ENCODE results near the gene MOB3B. TPM values are rescaled to one million over a fixed set of nuclear protein-coding genes. Genes with fewer than 3 reads are reported as not detected.

MOB3B gene
- polyA plus RNA-seq, 2 donors, result 2.0 to 2.5 TPM

GRCh38 chr9:27337236-27337635 lies 192.4 kb downstream of the MOB3B start:
- Histone ChIP-seq H3K27ac (ENCODE audit: low read depth in 2 of 2, low read length in 1 of 2) (no peak overlapping the region), H3K27me3 (ENCODE audit: control insufficient read depth in 1 of 2, insufficient read depth in 2 of 2, low read length in 2 of 2) (no peaks in the 10 kb centered on the region), H3K4me1 (ENCODE audit: control insufficient read depth in 2 of 2, insufficient read depth in 2 of 2, low read length in 1 of 2) (peaks cover 4 to 10% of the 10 kb centered on the region in 2 donors), H3K9me3 (ENCODE audit: control insufficient read depth in 2 of 2, insufficient read depth in 1 of 2, low read depth in 1 of 2, low read length in 1 of 2) (no peaks in the 10 kb centered on the region), H3K4me3 (ENCODE audit: low read depth in 1 of 2, low read length in 2 of 2) (no peak overlapping the region), H3K36me3 (ENCODE audit: control insufficient read depth in 2 of 2, insufficient read depth in 2 of 2, low read length in 1 of 2) (no peaks in the 10 kb centered on the region)
- WGBS, 2 donors, result 71 to 87% methylated on average over 3 of the region's 3 CpGs

GRCh38 chr9:27336829-27337228 lies 192.8 kb downstream of the MOB3B start:
- H3K27ac ChIP-seq (ENCODE audit: low read depth in 2 of 2, low read length in 1 of 2), result no peak overlapping the region
- H3K27me3 ChIP-seq (ENCODE audit: control insufficient read depth in 1 of 2, insufficient read depth in 2 of 2, low read length in 2 of 2), result no peaks in the 10 kb centered on the region
- WGBS, 2 donors, result 92 to 97% methylated on average over 10 of the region's 10 CpGs
- no peak overlapping the region for H3K4me3 ChIP-seq (ENCODE audit: low read depth in 1 of 2, low read length in 2 of 2)
- no peaks in the 10 kb centered on the region for H3K9me3 ChIP-seq (ENCODE audit: control insufficient read depth in 2 of 2, insufficient read depth in 1 of 2, low read depth in 1 of 2, low read length in 1 of 2)
- peaks cover 4 to 10% of the 10 kb centered on the region in 2 donors for H3K4me1 ChIP-seq (ENCODE audit: control insufficient read depth in 2 of 2, insufficient read depth in 2 of 2, low read length in 1 of 2)
- no peaks in the 10 kb centered on the region for H3K36me3 ChIP-seq (ENCODE audit: control insufficient read depth in 2 of 2, insufficient read depth in 2 of 2, low read length in 1 of 2)

DNA sequence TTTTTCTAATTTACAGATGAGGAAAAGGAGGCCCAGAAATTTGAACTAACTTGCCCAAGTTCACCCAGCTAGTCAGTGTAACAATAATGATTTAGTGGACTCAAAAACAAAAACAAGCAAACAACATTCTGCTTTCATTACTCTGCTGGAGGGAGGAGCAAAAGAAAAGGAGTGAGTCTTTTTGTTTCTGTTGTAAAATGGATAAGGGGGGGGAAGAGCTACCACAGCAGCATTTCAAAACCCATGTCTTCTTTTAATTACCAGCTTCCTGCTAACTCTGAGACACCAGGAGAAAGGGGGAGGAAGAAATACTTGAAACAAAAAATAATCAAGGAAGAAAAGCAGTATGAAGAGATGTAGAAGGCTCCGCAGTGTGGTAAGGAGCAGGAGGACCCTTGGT lies 193.5 kb downstream of the MOB3B start:
- peaks cover 4 to 10% of the 10 kb centered on the region in 2 donors for H3K4me1 ChIP-seq (ENCODE audit: control insufficient read depth in 2 of 2, insufficient read depth in 2 of 2, low read length in 1 of 2)
- H3K27ac ChIP-seq (ENCODE audit: low read depth in 2 of 2, low read length in 1 of 2), result no peak overlapping the region

DNA sequence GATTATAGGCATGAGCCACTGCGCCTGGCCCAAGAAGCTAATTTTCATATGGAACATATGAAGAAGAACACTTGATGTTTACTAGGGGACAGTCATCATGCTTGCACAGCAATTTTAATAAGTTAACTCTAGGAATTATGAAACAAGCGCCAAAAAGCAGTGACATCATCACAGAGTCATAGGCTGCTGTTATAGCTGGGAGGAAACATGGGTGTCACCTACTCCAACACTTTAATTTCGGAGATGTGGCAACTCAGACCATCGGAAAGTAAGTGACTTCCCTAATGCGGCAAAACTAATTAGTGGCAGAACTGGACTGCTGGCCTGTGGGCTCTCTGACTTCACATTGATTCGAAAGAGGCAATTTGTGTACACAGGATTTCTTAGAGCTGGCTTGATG lies 194.5 kb downstream of the MOB3B start:
- Histone ChIP-seq H3K27ac (ENCODE audit: low read depth in 2 of 2, low read length in 1 of 2) (no peak overlapping the region), H3K27me3 (ENCODE audit: control insufficient read depth in 1 of 2, insufficient read depth in 2 of 2, low read length in 2 of 2) (no peaks in the 10 kb centered on the region), H3K9me3 (ENCODE audit: control insufficient read depth in 2 of 2, insufficient read depth in 1 of 2, low read depth in 1 of 2, low read length in 1 of 2) (no peaks in the 10 kb centered on the region), H3K4me3 (ENCODE audit: low read depth in 1 of 2, low read length in 2 of 2) (no peak overlapping the region), H3K36me3 (ENCODE audit: control insufficient read depth in 2 of 2, insufficient read depth in 2 of 2, low read length in 1 of 2) (no peaks in the 10 kb centered on the region), H3K4me1 (ENCODE audit: control insufficient read depth in 2 of 2, insufficient read depth in 2 of 2, low read length in 1 of 2) (peaks cover 2 to 10% of the 10 kb centered on the region in 2 donors)
- 82 to 94% methylated on average over 6 of the region's 6 CpGs for WGBS, 2 donors

More for the DNA sequence above, 193.5 kb downstream of the MOB3B start:
- H3K36me3 ChIP-seq (ENCODE audit: control insufficient read depth in 2 of 2, insufficient read depth in 2 of 2, low read length in 1 of 2), result no peaks in the 10 kb centered on the region
- no peaks in the 10 kb centered on the region for H3K9me3 ChIP-seq (ENCODE audit: control insufficient read depth in 2 of 2, insufficient read depth in 1 of 2, low read depth in 1 of 2, low read length in 1 of 2)
- no peak overlapping the region for H3K4me3 ChIP-seq (ENCODE audit: low read depth in 1 of 2, low read length in 2 of 2)
- no peaks in the 10 kb centered on the region for H3K27me3 ChIP-seq (ENCODE audit: control insufficient read depth in 1 of 2, insufficient read depth in 2 of 2, low read length in 2 of 2)
- WGBS, 2 donors, result 93 to 96% methylated on average over 1 of the region's 1 CpG

- 33 to 37% methylated on average over 7 of the region's 7 CpGs for WGBS, 2 donors
- H3K27ac ChIP-seq (ENCODE audit: low read depth in 2 of 2, low read length in 1 of 2), result no peak overlapping the region
Observed at GRCh38 chr9:27333241-27334052, 196.2 kb downstream of the MOB3B start.

DNA sequence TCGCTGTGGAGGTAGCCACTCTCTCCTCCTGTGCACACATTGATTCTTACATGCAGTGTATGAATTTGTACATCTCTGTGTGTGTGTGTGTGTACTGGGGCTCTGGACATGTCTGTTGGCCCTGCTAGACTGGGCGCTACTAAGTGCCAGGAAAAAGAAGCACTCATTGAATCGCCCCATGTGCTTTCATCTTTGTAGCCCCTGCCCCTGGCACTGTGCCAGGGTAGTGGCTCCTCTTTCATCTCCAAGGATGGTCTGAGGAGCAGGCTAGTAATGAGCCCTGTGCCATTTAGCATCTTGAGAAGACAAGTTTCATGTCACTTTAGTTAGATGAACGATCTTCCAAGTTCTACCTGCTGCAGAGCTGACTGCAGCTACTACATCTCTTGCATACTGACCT lies 198.2 kb downstream of the MOB3B start:
- 86 to 88% methylated on average over 4 of the region's 4 CpGs for WGBS, 2 donors

More at GRCh38 chr9:27333241-27334052, 196.2 kb downstream of the MOB3B start:
- Histone ChIP-seq H3K36me3 (ENCODE audit: control insufficient read depth in 2 of 2, insufficient read depth in 2 of 2, low read length in 1 of 2) (no peaks in the 10 kb centered on the region), H3K27me3 (ENCODE audit: control insufficient read depth in 1 of 2, insufficient read depth in 2 of 2, low read length in 2 of 2) (no peaks in the 10 kb centered on the region), H3K4me1 (ENCODE audit: control insufficient read depth in 2 of 2, insufficient read depth in 2 of 2, low read length in 1 of 2) (peaks cover 2 to 10% of the 10 kb centered on the region in 2 donors), H3K4me3 (ENCODE audit: low read depth in 1 of 2, low read length in 2 of 2) (no peak overlapping the region), H3K9me3 (ENCODE audit: control insufficient read depth in 2 of 2, insufficient read depth in 1 of 2, low read depth in 1 of 2, low read length in 1 of 2) (no peaks in the 10 kb centered on the region)

DNA sequence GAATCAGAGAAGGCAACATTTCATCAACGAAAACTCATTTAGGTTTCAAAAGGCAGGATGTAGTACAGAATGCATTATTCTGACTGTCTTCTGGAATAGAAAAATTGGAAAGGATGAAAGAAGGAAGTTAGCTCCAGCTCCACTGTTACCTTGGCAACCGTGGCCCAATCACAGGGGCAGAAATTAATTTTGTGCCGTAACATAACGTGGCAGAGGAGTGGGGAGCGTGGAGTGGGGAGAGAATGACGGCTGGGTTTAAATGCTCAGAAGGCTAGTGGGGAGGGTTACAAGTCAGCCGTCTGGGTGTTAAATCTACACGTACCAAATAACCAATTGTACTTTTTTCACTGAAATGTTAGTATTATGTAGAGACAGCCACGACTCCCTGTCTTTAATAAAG lies 200.3 kb downstream of the MOB3B start:
- H3K27ac ChIP-seq (ENCODE audit: low read depth in 2 of 2, low read length in 1 of 2), result no peak overlapping the region
- no peaks in the 10 kb centered on the region for H3K27me3 ChIP-seq (ENCODE audit: control insufficient read depth in 1 of 2, insufficient read depth in 2 of 2, low read length in 2 of 2)
- H3K4me3 ChIP-seq (ENCODE audit: low read depth in 1 of 2, low read length in 2 of 2), result no peak overlapping the region
- H3K4me1 ChIP-seq (ENCODE audit: control insufficient read depth in 2 of 2, insufficient read depth in 2 of 2, low read length in 1 of 2), result peaks cover 0 to 2% of the 10 kb centered on the region in 2 donors
- H3K9me3 ChIP-seq (ENCODE audit: control insufficient read depth in 2 of 2, insufficient read depth in 1 of 2, low read depth in 1 of 2, low read length in 1 of 2), result no peaks in the 10 kb centered on the region
- 86 to 88% methylated on average over 9 of the region's 9 CpGs for WGBS, 2 donors
- H3K36me3 ChIP-seq (ENCODE audit: control insufficient read depth in 2 of 2, insufficient read depth in 2 of 2, low read length in 1 of 2), result no peaks in the 10 kb centered on the region

More for the DNA sequence above, 198.2 kb downstream of the MOB3B start:
- Histone ChIP-seq H3K27me3 (ENCODE audit: control insufficient read depth in 1 of 2, insufficient read depth in 2 of 2, low read length in 2 of 2) (no peaks in the 10 kb centered on the region), H3K4me1 (ENCODE audit: control insufficient read depth in 2 of 2, insufficient read depth in 2 of 2, low read length in 1 of 2) (peaks cover 0 to 2% of the 10 kb centered on the region in 2 donors), H3K4me3 (ENCODE audit: low read depth in 1 of 2, low read length in 2 of 2) (no peak overlapping the region), H3K36me3 (ENCODE audit: control insufficient read depth in 2 of 2, insufficient read depth in 2 of 2, low read length in 1 of 2) (no peaks in the 10 kb centered on the region), H3K27ac (ENCODE audit: low read depth in 2 of 2, low read length in 1 of 2) (no peak overlapping the region), H3K9me3 (ENCODE audit: control insufficient read depth in 2 of 2, insufficient read depth in 1 of 2, low read depth in 1 of 2, low read length in 1 of 2) (no peaks in the 10 kb centered on the region)

DNA sequence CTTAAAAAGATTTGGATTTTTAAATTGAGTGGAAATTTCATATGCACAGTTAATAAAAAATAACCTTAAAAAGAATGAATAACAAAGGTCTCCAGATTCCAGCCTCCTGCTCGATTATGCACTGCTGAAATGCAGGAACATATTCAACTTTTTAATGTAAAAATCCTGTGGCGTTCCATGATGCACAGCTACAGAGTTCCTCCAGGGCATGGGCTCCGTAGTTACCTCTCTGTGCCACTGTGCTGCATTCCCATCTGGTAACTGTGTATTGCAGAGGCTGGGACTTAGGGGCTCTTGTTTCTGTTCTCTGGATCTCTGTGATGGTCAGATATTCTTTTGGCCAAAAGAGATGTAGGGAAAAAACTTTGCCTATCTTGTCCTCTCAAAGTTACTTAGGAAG lies 201.1 kb downstream of the MOB3B start:
- no peaks in the 10 kb centered on the region for H3K9me3 ChIP-seq (ENCODE audit: control insufficient read depth in 2 of 2, insufficient read depth in 1 of 2, low read depth in 1 of 2, low read length in 1 of 2)
- no peaks in the 10 kb centered on the region for H3K27me3 ChIP-seq (ENCODE audit: control insufficient read depth in 1 of 2, insufficient read depth in 2 of 2, low read length in 2 of 2)
- no peak overlapping the region for H3K4me3 ChIP-seq (ENCODE audit: low read depth in 1 of 2, low read length in 2 of 2)
- no peak overlapping the region for H3K27ac ChIP-seq (ENCODE audit: low read depth in 2 of 2, low read length in 1 of 2)
- no peaks in the 10 kb centered on the region for H3K36me3 ChIP-seq (ENCODE audit: control insufficient read depth in 2 of 2, insufficient read depth in 2 of 2, low read length in 1 of 2)
- WGBS, 2 donors, result 73 to 87% methylated on average over 3 of the region's 3 CpGs
- peaks cover 0 to 2% of the 10 kb centered on the region in 2 donors for H3K4me1 ChIP-seq (ENCODE audit: control insufficient read depth in 2 of 2, insufficient read depth in 2 of 2, low read length in 1 of 2)

DNA sequence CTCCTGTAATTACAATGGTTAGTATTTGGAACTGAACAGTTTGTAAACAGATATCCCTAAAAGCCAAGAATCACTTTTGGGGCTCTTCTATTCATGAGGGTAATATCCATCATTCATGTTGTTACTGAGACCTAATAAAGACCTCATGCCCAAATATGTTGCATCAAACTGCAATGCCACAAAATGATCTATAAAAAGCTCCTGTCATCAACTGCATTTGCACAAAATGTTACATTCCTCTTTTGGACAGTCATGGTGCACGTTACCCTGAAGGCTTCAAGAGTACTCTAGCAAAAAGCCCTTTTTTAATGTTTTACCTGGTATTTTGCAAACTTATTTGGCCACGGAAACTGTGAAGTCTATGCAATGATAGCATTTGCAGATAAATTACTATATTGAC lies 218.4 kb downstream of the MOB3B start:
- Histone ChIP-seq H3K4me3 (ENCODE audit: low read depth in 1 of 2, low read length in 2 of 2) (no peak overlapping the region), H3K9me3 (ENCODE audit: control insufficient read depth in 2 of 2, insufficient read depth in 1 of 2, low read depth in 1 of 2, low read length in 1 of 2) (no peaks in the 10 kb centered on the region), H3K27me3 (ENCODE audit: control insufficient read depth in 1 of 2, insufficient read depth in 2 of 2, low read length in 2 of 2) (no peaks in the 10 kb centered on the region), H3K27ac (ENCODE audit: low read depth in 2 of 2, low read length in 1 of 2) (no peak overlapping the region), H3K36me3 (ENCODE audit: control insufficient read depth in 2 of 2, insufficient read depth in 2 of 2, low read length in 1 of 2) (no peaks in the 10 kb centered on the region), H3K4me1 (ENCODE audit: control insufficient read depth in 2 of 2, insufficient read depth in 2 of 2, low read length in 1 of 2) (no peaks in the 10 kb centered on the region)
- WGBS, 2 donors, result 85 to 91% methylated on average over 2 of the region's 2 CpGs

DNA sequence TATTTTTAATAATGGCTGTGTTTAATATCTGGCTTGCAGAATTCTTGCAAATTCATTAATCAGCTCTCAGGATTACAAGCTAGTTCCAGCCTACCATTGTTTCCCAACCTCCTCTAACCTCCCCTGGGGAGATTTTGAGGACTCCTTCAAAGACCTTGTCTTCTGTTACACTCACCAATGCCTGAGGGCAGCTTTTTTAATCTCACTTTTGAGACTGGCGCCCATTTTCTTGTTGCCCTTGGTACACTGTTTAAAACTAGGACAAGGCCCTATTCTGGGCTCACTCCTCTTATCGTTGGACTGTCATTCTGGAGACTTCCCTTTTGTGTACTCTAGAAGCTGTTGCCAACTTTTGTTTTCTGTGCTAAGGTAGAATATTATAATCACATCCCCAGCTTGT lies 219.0 kb downstream of the MOB3B start:
- no peaks in the 10 kb centered on the region for H3K36me3 ChIP-seq (ENCODE audit: control insufficient read depth in 2 of 2, insufficient read depth in 2 of 2, low read length in 1 of 2)
- H3K4me1 ChIP-seq (ENCODE audit: control insufficient read depth in 2 of 2, insufficient read depth in 2 of 2, low read length in 1 of 2), result no peaks in the 10 kb centered on the region
- H3K27me3 ChIP-seq (ENCODE audit: control insufficient read depth in 1 of 2, insufficient read depth in 2 of 2, low read length in 2 of 2), result no peaks in the 10 kb centered on the region
- WGBS, 2 donors, result 56% methylated on average over 2 of the region's 2 CpGs
- H3K4me3 ChIP-seq (ENCODE audit: low read depth in 1 of 2, low read length in 2 of 2), result no peak overlapping the region
- no peaks in the 10 kb centered on the region for H3K9me3 ChIP-seq (ENCODE audit: control insufficient read depth in 2 of 2, insufficient read depth in 1 of 2, low read depth in 1 of 2, low read length in 1 of 2)
- H3K27ac ChIP-seq (ENCODE audit: low read depth in 2 of 2, low read length in 1 of 2), result no peak overlapping the region
